Endodermal cell (in vitro differentiated cells): ENCODE data around the gene L3HYPDH. TPM values are rescaled to one million over a fixed set of nuclear protein-coding genes. Genes with fewer than 3 reads are reported as not detected.

Experiments
- DNase-seq: peaks from one replicate; pipeline ENCODE4 v3.0.0-alpha.2; 2017
- H3K27ac ChIP-seq: 2 replicates; pipeline ENCODE4 v1.5.1; 2013; ENCODE audit warnings: mild to moderate bottlenecking, low read depth, low read length, moderate library complexity
- H3K27me3 ChIP-seq: 2 replicates; pipeline ENCODE4 v1.6.1; 2013; ENCODE audit warnings: mild to moderate bottlenecking, low read length, moderate library complexity; ENCODE audit not compliant: insufficient read depth, control insufficient read depth, poor library complexity, severe bottlenecking
- H3K36me3 ChIP-seq: 2 replicates; pipeline ENCODE4 v1.7.0; 2013; ENCODE audit warnings: mild to moderate bottlenecking, low read length, moderate library complexity; ENCODE audit not compliant: control insufficient read depth, insufficient read depth
- H3K4me1 ChIP-seq: one replicate; pipeline ENCODE4 v1.7.0; 2013; ENCODE audit warnings: low read length; ENCODE audit not compliant: control insufficient read depth, insufficient read depth
- H3K4me3 ChIP-seq: 2 replicates; pipeline ENCODE4 v1.5.1; 2013; ENCODE audit warnings: mild to moderate bottlenecking, low read length, moderate library complexity
- H3K9ac ChIP-seq: 2 replicates; pipeline ENCODE4 v1.6.1; 2013; ENCODE audit warnings: mild to moderate bottlenecking, low read length, moderate library complexity; ENCODE audit not compliant: poor library complexity, severe bottlenecking; ENCODE audit errors: extremely low read depth
- H3K9me3 ChIP-seq: 2 replicates; pipeline ENCODE4 v1.6.1; 2013; ENCODE audit warnings: mild to moderate bottlenecking, low read length, moderate library complexity; ENCODE audit not compliant: control insufficient read depth
- H3K27ac Mint-ChIP-seq: 2 replicates; pipeline ENCODE4 v1.8.0; 2020; ENCODE audit warnings: mixed read lengths
- H3K27me3 Mint-ChIP-seq: 2 replicates; pipeline ENCODE4 v1.8.0; 2021; ENCODE audit warnings: mild to moderate bottlenecking, mixed read lengths; ENCODE audit not compliant: insufficient read depth
- H3K36me3 Mint-ChIP-seq: 2 replicates; pipeline ENCODE4 v1.8.0; 2020; ENCODE audit warnings: low read depth, mixed read lengths
- H3K4me1 Mint-ChIP-seq: 2 replicates; pipeline ENCODE4 v1.8.0; 2020; ENCODE audit warnings: mixed read lengths
- H3K4me3 Mint-ChIP-seq: 2 replicates; pipeline ENCODE4 v1.8.0; 2020; ENCODE audit warnings: mild to moderate bottlenecking, moderate library complexity, mixed read lengths
- H3K9me3 Mint-ChIP-seq: 2 replicates; pipeline ENCODE4 v1.8.0; 2020; ENCODE audit warnings: mild to moderate bottlenecking, mixed read lengths
- WGBS, 2 experiments: methylation state at CpG; one replicate each; pipeline versions ENCODE4 v1.1.5 to v1.1.7; 2013; ENCODE audit warnings: missing lambda C conversion rate in 2 of 2, mixed read lengths in 1 of 2; ENCODE audit not compliant: insufficient coverage in 1 of 2, insufficient read length in 1 of 2; 5-methylcytosine and 5-hydroxymethylcytosine counted together
- total RNA-seq, 2 donors: library from RNA; stranded (reverse); fragmentation: NEBNext Ultra II Directional in 1 of 2; extraction: Animal tissue kit (Norgen Biotek cat#: 25700) in 1 of 2; gene quantifications; 2 replicates in 1 of 2; 3 replicates in 1 of 2; pipeline ENCODE4 v1.2.1, GENCODE V29; 2021
- TF ChIP-seq, protein P1 (sequence below): fragments of 200-600 bp; sonication (generic); conservative IDR thresholded peaks from 2 replicates; pipeline ENCODE4 v1.5.0; 2021; ENCODE audit warnings: antibody characterized with exemption, mild to moderate bottlenecking

Gene L3HYPDH
- total RNA-seq, 2 donors from 2014 or later: 24.7 to 30.3 TPM

DNA sequence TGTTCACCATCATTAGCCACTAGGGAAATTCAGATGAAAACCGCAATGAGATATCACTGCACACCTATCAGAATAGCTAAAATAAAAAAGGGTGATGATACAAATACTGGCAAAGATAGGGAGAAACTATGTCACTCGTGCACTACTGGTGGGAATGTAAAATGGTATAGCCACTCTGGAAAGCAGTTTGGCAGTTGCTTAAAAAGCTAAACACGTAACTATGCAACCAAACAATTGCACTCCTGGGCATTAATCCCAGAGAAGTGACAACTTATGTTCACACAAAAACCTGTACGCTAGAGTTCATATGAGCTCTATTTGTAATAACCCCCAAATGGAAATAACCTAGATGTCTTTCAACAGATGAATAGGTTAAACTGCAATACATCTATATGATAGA is 54.4 kb downstream of the L3HYPDH start:
- no peaks in the 10 kb centered on the region for H3K4me1 ChIP-seq
- H3K27me3 ChIP-seq: no peaks in the 10 kb centered on the region
- no peak overlapping the region for H3K27ac ChIP-seq
- 94 to 96% methylated on average over 3 to 4 of the region's 4 CpGs for WGBS, 2 experiments
- H3K4me3 ChIP-seq: no peak overlapping the region
- Mint-ChIP-seq H3K9me3 (no peaks in the 10 kb centered on the region), H3K36me3 (no peaks in the 10 kb centered on the region), H3K27ac (no peak overlapping the region), H3K4me3 (no peak overlapping the region), H3K4me1 (peaks cover 8% of the 10 kb centered on the region), H3K27me3 (no peaks in the 10 kb centered on the region)
- no peak overlapping the region for H3K9ac ChIP-seq
- no peaks in the 10 kb centered on the region for H3K36me3 ChIP-seq
- TF ChIP-seq, protein P1, sequence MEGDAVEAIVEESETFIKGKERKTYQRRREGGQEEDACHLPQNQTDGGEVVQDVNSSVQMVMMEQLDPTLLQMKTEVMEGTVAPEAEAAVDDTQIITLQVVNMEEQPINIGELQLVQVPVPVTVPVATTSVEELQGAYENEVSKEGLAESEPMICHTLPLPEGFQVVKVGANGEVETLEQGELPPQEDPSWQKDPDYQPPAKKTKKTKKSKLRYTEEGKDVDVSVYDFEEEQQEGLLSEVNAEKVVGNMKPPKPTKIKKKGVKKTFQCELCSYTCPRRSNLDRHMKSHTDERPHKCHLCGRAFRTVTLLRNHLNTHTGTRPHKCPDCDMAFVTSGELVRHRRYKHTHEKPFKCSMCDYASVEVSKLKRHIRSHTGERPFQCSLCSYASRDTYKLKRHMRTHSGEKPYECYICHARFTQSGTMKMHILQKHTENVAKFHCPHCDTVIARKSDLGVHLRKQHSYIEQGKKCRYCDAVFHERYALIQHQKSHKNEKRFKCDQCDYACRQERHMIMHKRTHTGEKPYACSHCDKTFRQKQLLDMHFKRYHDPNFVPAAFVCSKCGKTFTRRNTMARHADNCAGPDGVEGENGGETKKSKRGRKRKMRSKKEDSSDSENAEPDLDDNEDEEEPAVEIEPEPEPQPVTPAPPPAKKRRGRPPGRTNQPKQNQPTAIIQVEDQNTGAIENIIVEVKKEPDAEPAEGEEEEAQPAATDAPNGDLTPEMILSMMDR: no peak
- H3K9me3 ChIP-seq: no peaks in the 10 kb centered on the region
- DNase-seq: no peak

DNA sequence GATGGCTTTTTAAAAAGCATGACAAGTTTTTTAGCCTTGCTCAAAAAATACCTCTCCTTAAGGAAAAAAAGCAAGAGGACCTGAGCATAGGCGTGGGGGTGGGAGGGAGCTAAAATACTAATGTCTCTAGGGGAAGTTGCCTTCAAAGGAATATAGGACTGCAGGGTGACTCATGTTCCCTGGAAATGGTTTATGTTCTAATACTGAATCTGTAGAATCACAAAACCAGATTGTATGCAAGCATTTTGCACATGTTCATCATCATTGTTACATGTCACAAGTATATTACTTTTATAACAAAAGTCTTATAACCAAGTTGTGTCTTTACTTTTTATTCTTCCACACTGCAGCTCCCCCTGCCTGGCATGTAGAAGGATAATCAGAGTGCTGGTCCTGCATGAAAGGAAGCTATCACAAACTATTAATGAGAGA is 55.6 kb downstream of the L3HYPDH start:
- no peaks in the 10 kb centered on the region for H3K9me3 ChIP-seq
- no peak overlapping the region for H3K9ac ChIP-seq
- peaks cover 11% of the 10 kb centered on the region for H3K4me1 Mint-ChIP-seq

DNA sequence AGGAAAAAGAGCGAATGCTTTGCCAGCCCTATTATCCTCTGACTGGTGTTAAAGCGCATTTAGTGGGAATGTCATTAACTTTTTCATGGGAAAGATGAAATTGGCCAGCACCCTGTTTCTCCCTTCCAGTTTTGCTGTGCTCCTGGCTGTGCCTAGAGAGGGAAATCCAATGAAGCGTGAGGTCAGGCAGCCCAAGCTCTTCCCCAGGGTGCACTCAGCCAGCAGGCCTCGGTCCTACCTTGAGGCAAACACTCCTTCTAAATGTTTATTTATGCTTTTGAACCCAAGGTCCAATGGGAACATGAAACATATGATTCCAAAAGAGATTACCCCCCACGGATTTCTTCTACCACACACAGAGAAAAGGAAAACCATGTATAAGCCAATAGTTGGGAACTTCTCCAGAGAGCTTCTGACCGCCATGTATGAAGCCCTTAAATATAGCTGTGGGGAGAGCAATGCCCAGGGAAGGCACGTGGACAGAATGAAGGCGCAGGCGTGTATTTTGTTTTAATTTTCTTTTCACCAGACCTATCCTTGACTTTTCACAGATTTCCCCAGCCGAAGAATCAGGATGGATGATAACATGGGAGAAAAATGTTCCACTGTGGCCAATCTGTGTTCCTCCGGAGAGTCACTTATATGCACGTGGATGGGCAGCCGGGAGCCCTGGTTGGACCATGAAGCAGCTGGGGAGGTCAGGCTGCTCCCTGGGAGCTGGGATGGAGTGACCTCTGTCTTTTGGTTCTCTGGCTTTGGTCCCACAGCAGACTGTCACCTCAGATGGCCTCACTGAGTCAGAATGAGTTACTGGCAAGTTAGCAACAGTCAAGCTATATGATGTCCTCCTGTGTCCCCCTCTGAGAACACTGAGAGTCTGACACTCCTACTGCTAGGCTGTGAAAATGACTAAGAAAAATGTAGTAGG is 56.3 kb downstream of the L3HYPDH start:
- H3K9ac ChIP-seq: no peak overlapping the region
- TF ChIP-seq, protein P1: no peak
- Mint-ChIP-seq H3K36me3 (no peaks in the 10 kb centered on the region), H3K27me3 (no peaks in the 10 kb centered on the region), H3K4me3 (no peak overlapping the region), H3K4me1 (peaks cover 11% of the 10 kb centered on the region), H3K27ac (no peak overlapping the region), H3K9me3 (no peaks in the 10 kb centered on the region)
- no peak overlapping the region for H3K4me3 ChIP-seq
- no peak for DNase-seq
- no peaks in the 10 kb centered on the region for H3K9me3 ChIP-seq
- WGBS, 2 experiments: 90 to 92% methylated on average over 7 to 13 of the region's 13 CpGs
- no peak overlapping the region for H3K27ac ChIP-seq
- no peaks in the 10 kb centered on the region for H3K36me3 ChIP-seq
- no peaks in the 10 kb centered on the region for H3K27me3 ChIP-seq
- H3K4me1 ChIP-seq: no peaks in the 10 kb centered on the region

More for the DNA sequence above, 55.6 kb downstream of the L3HYPDH start:
- no peak for DNase-seq
- no peak overlapping the region for H3K27ac ChIP-seq
- 85% methylated on average over 1 of the region's 1 CpG; no CpG with 5 or more reads in 1 of the 2 experiments for WGBS, 2 experiments
- H3K4me3 ChIP-seq: no peak overlapping the region
- Mint-ChIP-seq H3K27ac (no peak overlapping the region), H3K4me3 (no peak overlapping the region), H3K36me3 (no peaks in the 10 kb centered on the region), H3K9me3 (no peaks in the 10 kb centered on the region), H3K27me3 (no peaks in the 10 kb centered on the region)
- H3K27me3 ChIP-seq: no peaks in the 10 kb centered on the region
- H3K36me3 ChIP-seq: no peaks in the 10 kb centered on the region
- TF ChIP-seq, protein P1: peak; percentile 40
- no peaks in the 10 kb centered on the region for H3K4me1 ChIP-seq
